IPS-NIHi11 (cell line): ENCODE results near the gene NR2E3.
"Not testable (repeated sequence)": the region's sequence is repeated elsewhere in the genome, so short reads cannot be mapped to it uniquely, and the experiment has no call there.

Experiments used
- DNase-seq: peaks from one replicate; pipeline ENCODE4 v3.0.0; 2012; ENCODE audit warnings: mixed read lengths, low spot score

NR2E3 gene

DNA sequence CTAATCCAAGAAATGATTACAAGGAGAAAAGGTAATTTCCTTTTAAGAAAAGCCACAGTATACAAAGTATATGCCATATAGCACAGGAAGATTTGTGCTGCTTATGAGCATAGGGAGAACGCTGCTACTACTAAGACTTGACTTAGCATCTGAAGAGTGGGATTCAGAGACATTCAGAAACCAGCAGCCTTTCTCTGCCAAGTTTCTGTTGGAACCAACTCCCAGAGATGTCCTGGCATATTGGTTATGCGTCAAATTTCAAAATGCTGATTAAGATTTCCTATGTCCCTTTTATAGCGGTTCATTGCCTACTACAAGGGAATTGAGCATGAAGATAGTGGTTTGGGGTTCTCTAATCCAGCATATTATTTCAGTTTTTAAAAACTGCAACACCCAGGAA is 4.9 kb downstream of the NR2E3 start:
- no peak for DNase-seq

DNA sequence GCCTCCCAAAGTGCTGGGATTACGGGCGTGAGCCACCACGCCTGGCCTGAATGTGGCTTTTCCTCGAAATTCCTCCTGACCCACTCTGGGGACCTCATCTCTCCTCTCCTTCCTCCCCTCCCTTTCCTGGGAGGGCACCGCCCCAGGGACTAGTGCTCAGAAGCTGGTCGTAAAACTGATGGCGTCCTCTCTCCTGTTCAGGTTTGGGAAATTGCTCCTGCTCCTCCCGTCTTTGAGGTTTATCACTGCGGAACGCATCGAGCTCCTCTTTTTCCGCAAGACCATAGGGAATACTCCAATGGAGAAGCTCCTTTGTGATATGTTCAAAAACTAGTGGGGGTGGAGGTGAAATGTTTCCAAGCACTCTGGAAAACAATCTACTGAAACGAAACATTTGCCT is 7.0 kb downstream of the NR2E3 start:
- DNase-seq: no peak

DNA sequence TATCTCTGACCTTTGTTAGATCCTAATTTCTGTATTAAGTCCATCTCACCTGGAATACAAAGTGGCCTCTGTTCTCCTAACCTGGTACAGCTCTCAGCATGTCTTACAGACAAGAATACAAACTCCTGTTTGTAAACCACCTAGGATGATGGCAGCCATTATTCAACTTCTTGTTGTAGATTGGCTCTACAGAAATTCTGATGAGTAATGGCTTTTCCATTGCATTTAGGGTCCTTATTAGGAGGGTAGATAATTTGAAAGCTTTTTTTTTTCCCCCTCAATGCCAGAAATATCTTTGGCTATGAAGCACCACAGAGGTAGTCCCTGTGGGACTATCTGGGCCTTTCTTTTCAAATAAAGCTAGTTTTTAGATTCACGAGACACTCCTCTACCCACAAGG is 9.8 kb downstream of the NR2E3 start:
- no peak for DNase-seq

DNA sequence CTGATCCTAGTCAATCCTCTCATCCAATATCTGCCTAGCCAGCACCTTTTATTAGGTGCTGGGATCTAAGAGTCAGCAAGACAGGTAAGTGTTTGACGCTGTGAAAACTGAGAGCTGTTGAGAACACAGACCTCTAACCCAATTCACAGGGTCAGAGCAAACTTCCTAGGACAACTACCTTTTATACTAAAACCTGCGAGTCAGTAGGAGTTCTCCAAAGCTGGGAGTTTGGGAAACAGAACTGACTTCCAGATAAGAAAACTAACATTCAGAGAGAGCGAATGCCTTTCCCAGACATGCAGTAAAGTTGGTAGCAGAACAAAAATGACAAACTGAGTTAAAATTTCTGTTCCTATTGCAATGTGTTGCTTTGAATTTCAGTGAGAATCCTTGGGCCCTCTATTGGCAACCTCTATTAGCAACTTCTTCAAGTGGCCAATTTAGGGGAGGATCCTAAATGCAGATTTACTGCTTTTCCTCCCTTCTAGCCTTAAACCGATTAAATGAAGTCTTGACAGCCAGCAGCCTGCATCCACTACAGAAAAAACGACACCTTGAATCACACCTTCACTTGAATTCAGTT is 11.3 kb downstream of the NR2E3 start:
- no peak for DNase-seq

DNA sequence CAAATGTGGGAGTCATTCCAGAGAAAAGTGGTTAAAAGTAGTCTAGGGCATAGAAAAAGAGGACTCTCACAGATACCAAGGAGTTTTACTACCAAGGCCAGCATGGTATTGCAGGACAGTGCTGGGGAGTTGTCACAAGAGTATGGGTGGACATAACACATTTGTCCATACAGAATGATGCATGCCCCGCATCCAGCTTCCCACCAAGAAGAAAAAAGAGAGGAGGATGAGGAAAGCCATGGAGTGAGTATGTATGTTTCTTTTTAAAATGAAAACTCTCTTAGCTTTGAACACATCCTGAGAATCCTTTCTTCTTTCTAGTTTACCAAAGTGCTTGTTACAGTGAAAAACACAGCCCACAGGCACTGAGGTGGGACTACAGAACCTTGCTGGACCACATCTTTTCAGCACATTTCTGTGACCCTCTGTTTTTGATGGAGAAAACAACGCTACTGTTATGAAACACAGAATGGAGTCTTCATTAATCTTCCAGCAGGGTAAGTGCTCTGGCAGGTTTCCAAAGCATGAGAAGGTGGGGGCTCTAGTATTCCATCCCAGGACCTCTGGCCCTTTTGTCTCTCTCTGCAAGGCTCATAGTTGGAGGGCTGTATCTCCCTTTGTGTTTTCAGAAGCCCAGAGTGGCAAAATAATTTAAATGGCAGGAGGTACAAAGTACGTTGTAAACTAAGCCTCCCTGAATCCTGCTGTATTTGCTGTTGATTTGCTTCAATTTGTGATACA is 12.7 kb downstream of the NR2E3 start:
- DNase-seq: no peak

DNA sequence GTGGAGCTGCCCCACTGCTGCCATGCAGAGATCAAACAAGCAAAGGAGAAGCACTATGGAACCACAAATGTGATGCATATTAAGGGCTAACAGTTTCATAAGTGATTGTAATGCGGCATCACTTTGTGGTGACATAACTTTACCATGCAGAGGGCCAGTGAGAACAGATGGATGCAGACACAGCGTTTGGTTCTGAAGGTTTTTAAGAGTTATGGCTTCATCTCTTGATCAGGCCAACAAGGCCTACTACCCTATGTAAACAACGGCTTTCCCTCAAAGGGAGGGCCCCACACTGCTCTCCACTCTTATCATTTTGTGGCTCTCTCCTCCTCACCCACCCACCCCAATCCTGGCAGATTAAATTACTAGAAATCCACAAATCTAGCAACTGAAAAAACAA is 13.4 kb downstream of the NR2E3 start:
- DNase-seq: no peak

DNA sequence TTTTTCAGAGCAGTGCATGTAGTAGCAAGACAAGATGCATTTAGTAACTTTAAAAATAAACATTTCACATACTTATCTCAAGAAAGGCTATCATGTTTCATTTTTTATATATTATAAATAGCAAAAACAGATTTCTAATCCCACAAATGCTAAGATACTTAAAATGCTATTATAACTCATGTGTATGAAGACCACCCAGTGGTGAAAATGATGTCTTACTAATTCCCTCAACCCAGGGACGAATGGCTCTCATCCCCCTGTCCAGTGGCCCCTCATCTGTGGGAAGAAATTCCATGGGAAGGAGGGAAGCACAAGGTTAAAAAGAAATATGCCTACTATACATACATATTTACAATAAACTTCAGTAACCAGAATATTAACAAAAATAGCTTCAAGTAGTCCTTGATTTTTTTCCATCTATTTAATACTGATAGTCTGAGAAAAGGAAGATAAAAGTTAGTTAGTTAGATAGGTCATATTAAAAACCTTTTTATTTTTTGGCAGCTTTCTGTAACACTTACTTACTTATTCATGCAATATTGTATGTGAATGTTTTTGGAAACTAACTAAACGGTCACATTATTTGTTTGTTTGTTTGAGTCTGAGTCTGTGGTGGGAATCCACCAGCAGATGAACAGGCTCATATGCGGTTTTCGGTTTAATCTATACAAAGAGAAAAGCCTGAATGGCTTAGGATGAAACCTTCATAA is 14.8 kb downstream of the NR2E3 start:
- no peak for DNase-seq

DNA sequence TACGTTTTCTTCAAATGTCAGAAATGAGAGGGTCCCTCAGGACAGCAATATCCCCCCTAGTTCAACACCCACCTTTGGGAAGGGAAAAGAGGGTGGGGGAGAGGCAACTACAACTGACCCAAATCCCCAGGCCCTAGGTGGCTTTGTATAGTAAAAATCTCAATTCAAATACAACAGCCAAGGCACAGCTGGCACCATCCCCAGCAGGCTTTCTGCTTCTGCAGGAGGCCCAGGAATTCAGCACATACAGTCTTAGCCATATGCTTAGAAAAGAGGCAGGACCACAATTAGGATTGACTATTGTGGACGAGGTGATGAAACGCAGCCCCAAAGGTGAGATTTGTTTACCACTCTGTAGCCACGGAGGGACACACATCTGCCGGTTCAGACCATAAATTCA is 15.8 kb downstream of the NR2E3 start:
- no peak for DNase-seq

DNA sequence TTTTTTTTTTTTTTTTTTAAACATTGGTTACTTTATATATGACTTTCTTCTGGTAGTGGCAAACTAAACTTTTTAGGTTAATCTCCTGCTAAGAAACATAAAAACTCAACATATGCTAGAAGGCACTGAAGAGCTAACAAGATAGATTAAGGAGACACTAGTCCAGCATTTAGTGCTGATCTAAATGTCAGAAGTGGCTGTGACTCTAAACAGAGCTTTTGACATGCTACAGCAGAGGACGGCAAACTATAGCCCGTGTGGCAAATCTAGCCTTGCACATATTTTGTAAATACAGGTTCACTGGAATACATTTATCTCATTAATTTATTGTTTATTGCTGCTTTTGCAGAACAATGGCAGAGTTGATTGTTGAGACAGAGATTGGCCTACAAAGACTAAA is 20.6 kb downstream of the NR2E3 start:
- DNase-seq: no peak

DNA sequence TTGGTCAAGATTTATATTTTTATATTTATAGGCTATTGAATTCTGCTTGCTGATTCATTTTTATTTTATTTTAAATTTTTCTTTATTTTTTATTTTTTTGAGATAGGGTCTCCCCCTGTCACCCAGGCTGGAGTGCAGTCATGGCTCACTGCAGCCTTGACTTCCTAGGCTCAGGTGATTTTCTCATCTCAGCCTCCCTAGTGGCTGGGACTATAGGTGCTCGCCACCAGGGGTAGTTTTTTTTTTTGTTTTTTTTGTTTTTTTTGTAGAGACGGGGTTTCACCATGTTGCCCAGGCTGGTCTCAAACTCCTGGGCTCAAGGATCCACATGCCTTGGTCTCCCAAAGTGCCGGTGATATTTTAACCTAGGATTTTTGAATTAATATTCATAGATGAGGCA is 31.2 kb downstream of the NR2E3 start:
- DNase-seq: no peak

DNA sequence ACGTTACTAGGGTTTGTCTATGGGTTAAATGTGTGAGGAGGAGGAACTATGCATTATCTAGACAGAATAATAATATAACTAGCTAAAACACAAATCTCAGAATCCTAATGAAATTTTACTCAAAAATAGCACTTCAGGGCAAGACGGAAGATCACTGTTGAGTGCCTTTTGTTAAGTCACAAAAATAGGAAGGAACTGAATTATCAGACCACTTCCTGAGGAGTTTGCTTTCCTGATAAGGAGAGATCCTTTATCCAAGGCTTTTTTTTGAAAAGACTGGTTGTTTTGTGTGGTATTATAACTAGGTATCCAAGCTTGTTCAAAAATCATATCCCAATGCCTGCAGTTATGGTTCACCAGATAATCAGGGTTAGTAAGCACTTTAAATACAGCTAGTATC is 34.6 kb downstream of the NR2E3 start:
- DNase-seq: no peak

DNA sequence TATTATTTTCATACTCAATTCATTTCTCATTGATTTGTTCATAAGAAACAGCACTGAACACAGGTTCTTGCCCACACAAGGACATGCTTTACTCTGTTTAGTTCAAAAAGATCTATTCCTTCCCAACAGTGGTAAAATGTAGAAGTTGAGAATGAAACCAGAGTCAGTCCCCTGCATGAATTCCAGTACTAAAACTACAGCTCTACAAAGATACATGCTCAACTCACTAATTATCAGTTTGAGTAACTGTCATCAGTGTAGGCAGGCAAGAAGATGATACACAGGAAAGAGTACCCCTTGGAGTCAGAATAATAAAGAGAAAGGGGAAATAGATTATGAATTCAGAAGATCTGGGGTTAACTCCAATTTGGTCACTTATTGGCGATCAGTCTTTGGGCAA is 43.2 kb downstream of the NR2E3 start:
- no peak for DNase-seq

DNA sequence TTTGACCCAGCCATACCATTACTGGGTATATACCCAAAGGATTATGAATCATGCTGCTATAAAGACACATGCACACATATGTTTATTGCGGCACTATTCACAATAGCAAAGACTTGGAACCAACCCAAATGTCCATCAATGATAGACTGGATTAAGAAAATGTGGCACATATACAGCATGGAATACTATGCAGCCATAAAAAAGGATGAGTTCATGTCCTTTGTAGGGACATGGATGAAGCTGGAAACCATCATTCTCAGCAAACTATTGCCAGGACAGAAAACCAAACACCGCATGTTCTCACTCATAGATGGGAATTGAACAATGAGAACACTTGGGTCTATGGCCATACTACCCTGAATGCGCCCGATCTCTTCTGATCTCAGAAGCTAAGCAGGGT is 47.9 kb downstream of the NR2E3 start:
- not testable (repeated sequence) for DNase-seq
